Upper lobe of left lung (tissue), 4 donors: Measurements from ENCODE around the gene AKAP6.

Experiments used
- CTCF ChIP-seq, 6 experiments: fragments of 450-650 bp in 4 of 6; fragments of 200-600 bp in 2 of 6; sonication (generic) in 2 of 6; IDR thresholded peaks; one replicate each; pipeline ENCODE4 v1.5.1; 2016 to 2019; ENCODE audit warnings: antibody characterized with exemption in 6 of 6
- POLR2A ChIP-seq, 4 donors: fragments of 450-650 bp; IDR thresholded peaks; one replicate each; pipeline ENCODE4 v1.5.1; 2016 to 2017; ENCODE audit warnings: antibody characterized with exemption in 4 of 4, mild to moderate bottlenecking in 2 of 4

DNA sequence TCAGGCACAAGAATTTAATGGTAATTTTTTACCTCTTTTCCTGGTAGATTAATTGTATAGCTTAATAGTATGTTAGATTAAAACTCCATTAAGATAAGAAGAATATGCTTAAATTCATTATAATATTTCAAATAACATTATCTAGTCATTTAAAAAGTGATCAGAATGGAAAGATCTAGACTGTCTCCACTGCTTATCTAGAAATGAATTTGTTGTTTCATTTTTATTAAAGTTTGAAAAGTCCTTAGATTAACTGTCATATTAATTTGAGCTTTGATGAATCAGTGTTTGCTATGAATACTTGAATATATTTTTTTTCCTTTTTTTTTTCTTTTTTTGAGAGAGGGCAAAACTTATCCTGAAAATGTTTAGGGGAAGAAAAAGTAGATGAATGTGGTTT is 373.0 kb downstream of the AKAP6 start:
- TF ChIP-seq CTCF (IDR thresholded peaks at IDR 0.05) (no peak), POLR2A (IDR thresholded peaks at IDR 0.05) (no peak)
